Psoas muscle (tissue), 8 donors: ENCODE results near the gene EEPD1. TPM values are rescaled to one million over a fixed set of nuclear protein-coding genes. Genes with fewer than 3 reads are reported as not detected.

Experiments
- ATAC-seq, 4 donors: fragments of 200-7000 bp; cut with Tn5 transposase; one replicate each; pipeline ENCODE4 v1.9.1; 2020; ENCODE audit warnings: moderate library complexity in 3 of 4, mild to moderate bottlenecking in 2 of 4
- DNase-seq, 2 donors: peaks; one replicate each; pipeline ENCODE4 v3.0.0-alpha.2; 2020
- H3K27ac ChIP-seq: fragments of 200-600 bp; one replicate; pipeline ENCODE4 v1.8.0; 2022
- H3K27me3 ChIP-seq, 3 donors: fragments of 200-600 bp in 1 of 3; one replicate each; pipeline versions ENCODE4 v1.6.1 to v1.8.0; 2013 to 2022; ENCODE audit warnings: low read length in 2 of 3, mild to moderate bottlenecking in 2 of 3, moderate library complexity in 1 of 3; ENCODE audit not compliant: insufficient read depth in 3 of 3
- H3K36me3 ChIP-seq, 2 donors: fragments of 200-600 bp in 1 of 2; one replicate each; pipeline versions ENCODE4 v1.6.1 to v1.8.0; 2013 to 2022; ENCODE audit warnings: low read depth in 1 of 2, mild to moderate bottlenecking in 1 of 2, moderate library complexity in 1 of 2; ENCODE audit not compliant: insufficient read depth in 1 of 2
- H3K4me1 ChIP-seq: fragments of 200-600 bp; one replicate; pipeline ENCODE4 v1.8.0; 2022
- H3K4me3 ChIP-seq: fragments of 200-600 bp; one replicate; pipeline ENCODE4 v1.8.0; 2022; ENCODE audit warnings: mild to moderate bottlenecking
- H3K9me3 ChIP-seq: fragments of 200-600 bp; one replicate; pipeline ENCODE4 v1.8.0; 2022
- WGBS, 3 donors: extraction: QIAGEN DNeasy Blood & Tissue Kit; methylation state at CpG; one replicate each; pipeline versions ENCODE4 v1.1.6 to v1.1.7; 2013; 5-methylcytosine and 5-hydroxymethylcytosine counted together
- intact Hi-C, 2 donors: fragments of 100-400 bp; cut with DNase I; formaldehyde crosslinking; loops; one replicate each; pipeline versions ENCODE4 v1.11.0 to v1.14.2; 2022
- polyA plus RNA-seq, 3 donors: library from polyadenylated mRNA; stranded (reverse); fragments of 200-250 nt; gene quantifications; one replicate each; pipeline ENCODE4 v1.2.3, GENCODE V29; 2013
- total RNA-seq, 4 donors: library from RNA; stranded (reverse); fragmentation: NEBNext Ultra II Directional in 2 of 4; extraction: Animal tissue kit (Norgen Biotek cat#: 25700) in 2 of 4; gene quantifications; one replicate each; pipeline versions ENCODE4 v1.2.1 to v1.2.4, GENCODE V29; 2021 to 2023
- TF ChIP-seq, protein P1 (sequence below): fragments of 200-600 bp; IDR thresholded peaks from one replicate; pipeline ENCODE4 v1.8.0; 2022; ENCODE audit warnings: antibody characterized with exemption
- donor health status: healthy with polysubstance abuse.
- donor health status: DM: no; HTN: no; CAD: no; lungs with moderate emphysema.
- donor health status: Bipolar disorder and iron deficiency.
- donor health status: healthy.
- donor health status: DM: yes; HTN: yes; CAD: no.
- donor health status: DM: no; HTN: no; CAD: no.
- donor health status: DM: no; HTN: no; CAD: no.
- donor health status: DM: yes; HTN: yes; CAD: no.

The EEPD1 gene
- total and polyA plus RNA-seq, 7 donors: 7.3 to 61.2 (median 45.5) TPM

DNA sequence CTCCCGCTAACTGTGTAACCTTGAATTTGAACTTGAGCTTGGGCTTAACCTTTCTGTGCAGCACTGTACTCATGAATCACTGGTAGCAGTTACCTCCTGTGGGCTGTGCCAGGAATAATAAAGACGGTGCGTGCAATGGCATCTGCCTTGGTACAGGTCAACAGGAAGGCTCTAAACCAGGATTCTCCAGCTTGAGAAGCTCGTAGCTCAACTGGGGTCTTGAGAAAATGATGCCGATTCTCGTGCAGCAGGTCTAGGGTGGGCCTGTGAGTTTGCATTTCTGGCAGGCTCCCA is 124.1 kb downstream of the EEPD1 start:
- 45 to 64% (median 49%) methylated on average over 6 of the region's 6 CpGs for WGBS, 3 donors
- ATAC-seq (peak; percentile 29 to 70 (median 62)), DNase-seq (no peak)
- H3K27me3 ChIP-seq: no peaks in the 10 kb centered on the region
- H3K4me1 ChIP-seq: peaks cover 84% of the 10 kb centered on the region
- no peaks in the 10 kb centered on the region for H3K36me3 ChIP-seq
- no peaks in the 10 kb centered on the region for H3K9me3 ChIP-seq
- H3K4me3 ChIP-seq: no peak overlapping the region
- TF ChIP-seq, protein P1, sequence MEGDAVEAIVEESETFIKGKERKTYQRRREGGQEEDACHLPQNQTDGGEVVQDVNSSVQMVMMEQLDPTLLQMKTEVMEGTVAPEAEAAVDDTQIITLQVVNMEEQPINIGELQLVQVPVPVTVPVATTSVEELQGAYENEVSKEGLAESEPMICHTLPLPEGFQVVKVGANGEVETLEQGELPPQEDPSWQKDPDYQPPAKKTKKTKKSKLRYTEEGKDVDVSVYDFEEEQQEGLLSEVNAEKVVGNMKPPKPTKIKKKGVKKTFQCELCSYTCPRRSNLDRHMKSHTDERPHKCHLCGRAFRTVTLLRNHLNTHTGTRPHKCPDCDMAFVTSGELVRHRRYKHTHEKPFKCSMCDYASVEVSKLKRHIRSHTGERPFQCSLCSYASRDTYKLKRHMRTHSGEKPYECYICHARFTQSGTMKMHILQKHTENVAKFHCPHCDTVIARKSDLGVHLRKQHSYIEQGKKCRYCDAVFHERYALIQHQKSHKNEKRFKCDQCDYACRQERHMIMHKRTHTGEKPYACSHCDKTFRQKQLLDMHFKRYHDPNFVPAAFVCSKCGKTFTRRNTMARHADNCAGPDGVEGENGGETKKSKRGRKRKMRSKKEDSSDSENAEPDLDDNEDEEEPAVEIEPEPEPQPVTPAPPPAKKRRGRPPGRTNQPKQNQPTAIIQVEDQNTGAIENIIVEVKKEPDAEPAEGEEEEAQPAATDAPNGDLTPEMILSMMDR: no peak
- intact Hi-C loops: no loop called here
- H3K27ac ChIP-seq: peak overlapping the region; percentile 65

DNA sequence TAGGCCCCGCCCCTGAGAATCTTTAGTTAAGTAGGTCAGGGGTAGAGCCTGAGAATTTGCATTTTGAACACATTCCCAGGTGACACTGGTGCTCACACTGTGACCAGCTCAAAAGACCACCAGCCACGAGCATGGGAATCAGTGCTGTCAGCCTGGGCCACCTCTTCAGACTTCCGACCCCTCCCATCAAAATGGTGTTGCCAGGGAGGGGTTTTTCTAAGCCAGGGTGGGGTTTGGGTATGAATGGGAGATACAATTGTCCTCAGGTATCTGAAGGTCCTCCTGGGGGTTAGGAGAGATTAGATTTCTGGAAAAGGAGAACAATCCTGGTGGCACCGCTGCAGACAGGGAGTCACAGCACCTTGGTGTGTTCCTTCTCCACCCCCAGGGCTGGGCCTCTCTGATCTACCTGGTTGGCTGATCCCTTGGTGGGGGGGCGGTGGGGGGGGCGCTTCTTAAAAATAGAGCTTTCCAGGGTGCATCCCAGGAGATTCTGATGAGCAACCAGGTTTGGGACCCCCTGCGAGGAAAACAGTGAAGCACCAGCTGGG is 125.1 kb downstream of the EEPD1 start:
- Histone ChIP-seq H3K4me1 (peaks cover 82% of the 10 kb centered on the region), H3K9me3 (no peaks in the 10 kb centered on the region), H3K27me3 (no peaks in the 10 kb centered on the region), H3K36me3 (no peaks in the 10 kb centered on the region), H3K27ac (peak overlapping the region; percentile 77), H3K4me3 (no peak overlapping the region)
- no peak for DNase-seq
- ATAC-seq: no peak
- TF ChIP-seq, protein P1: no peak
- intact Hi-C loops: no loop called here
- WGBS, 3 donors: 80 to 86% (median 80%) methylated on average over 7 of the region's 7 CpGs

DNA sequence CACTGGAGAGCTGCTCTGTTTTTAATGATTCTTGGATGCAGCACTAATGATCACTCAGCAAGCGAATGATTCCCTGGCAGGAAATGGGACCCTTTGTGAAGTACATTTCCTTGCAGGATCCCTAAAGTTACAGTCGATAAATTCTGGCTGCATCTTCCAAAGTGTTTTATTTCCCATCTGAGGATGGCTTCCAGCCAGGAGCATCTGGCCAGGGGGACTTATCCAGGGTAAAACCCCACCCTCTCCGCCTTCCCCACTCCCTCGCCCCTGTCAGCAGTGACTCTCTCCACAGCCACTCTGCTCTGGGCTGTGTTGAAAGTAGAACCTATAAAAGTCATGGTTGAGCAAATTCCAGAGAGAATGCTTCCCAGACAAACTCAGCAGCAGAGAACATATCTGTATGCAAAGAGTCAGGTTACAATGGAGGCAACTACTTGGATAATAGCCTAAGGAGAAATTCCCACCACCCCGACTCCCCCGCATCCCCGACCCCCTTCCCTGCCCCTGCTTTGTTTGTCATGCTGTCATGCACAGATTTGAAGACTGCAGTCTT is 125.6 kb downstream of the EEPD1 start:
- H3K27ac ChIP-seq: peak overlapping the region; percentile 77
- no peak overlapping the region for H3K4me3 ChIP-seq
- no peaks in the 10 kb centered on the region for H3K27me3 ChIP-seq
- intact Hi-C loops: no loop called here
- WGBS, 3 donors: 46 to 55% (median 48%) methylated on average over 7 of the region's 7 CpGs
- no peaks in the 10 kb centered on the region for H3K36me3 ChIP-seq
- DNase-seq (no peak), ATAC-seq (no peak)
- TF ChIP-seq, protein P1: no peak
- H3K9me3 ChIP-seq: no peaks in the 10 kb centered on the region
- H3K4me1 ChIP-seq: peaks cover 82% of the 10 kb centered on the region

DNA sequence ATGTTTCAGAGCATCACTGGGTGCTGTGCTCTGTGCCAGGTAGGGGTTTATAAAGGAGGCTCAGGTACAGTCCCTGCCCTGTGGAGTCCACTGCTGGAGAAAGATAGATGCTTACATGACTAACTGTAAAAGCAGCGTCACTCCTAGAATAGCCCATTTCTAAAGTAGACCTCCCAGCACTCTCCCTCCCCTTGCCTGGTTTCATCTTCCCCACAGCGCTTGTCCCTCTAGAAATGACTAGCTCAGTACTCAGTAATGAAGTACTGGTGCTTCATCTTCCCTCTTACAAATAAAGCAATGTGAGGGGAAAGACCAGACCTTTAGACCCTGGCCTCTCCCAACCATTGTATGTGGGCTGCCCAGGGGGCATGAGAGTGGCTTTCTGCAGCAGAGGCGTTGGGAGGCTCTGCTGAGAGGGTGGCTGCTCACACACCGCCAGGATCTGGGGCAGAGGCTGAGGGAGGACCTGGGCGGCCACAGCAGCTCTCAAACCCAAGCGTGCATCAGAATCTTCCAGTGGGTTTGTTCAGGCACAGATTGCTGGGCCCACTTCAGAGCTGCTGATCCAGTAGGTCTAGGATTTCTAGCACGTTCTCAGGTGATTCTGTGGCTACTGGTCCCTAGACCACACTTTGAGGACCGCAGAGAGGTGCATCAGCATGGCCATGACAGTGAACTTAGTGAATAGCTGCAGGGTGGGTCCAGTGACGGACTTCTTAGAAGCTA is 126.3 kb downstream of the EEPD1 start:
- intact Hi-C loops: no loop called here
- H3K27ac ChIP-seq: peak overlapping the region; percentile 77
- H3K36me3 ChIP-seq: no peaks in the 10 kb centered on the region
- whole genome bisulfite sequencing, 3 donors: 86 to 93% (median 91%) methylated on average over 9 of the region's 9 CpGs
- ATAC-seq (peak in 1 of 4 donors; percentile 38), DNase-seq (no peak)
- no peaks in the 10 kb centered on the region for H3K9me3 ChIP-seq
- H3K27me3 ChIP-seq: no peaks in the 10 kb centered on the region
- TF ChIP-seq, protein P1: no peak
- peaks cover 81% of the 10 kb centered on the region for H3K4me1 ChIP-seq
- no peak overlapping the region for H3K4me3 ChIP-seq
